Ascending aorta (tissue), 2 donors: ENCODE results near the gene KLHL36. TPM values are rescaled to one million over a fixed set of nuclear protein-coding genes. Genes with fewer than 3 reads are reported as not detected.

Experiments
- DNase-seq, 2 donors: peaks; one replicate each; pipeline ENCODE4 v3.0.0-alpha.2; 2019; ENCODE audit warnings: low spot score in 2 of 2
- H3K27ac ChIP-seq, 2 donors: fragments of 200-600 bp; sonication (generic); one replicate each; pipeline ENCODE4 v1.5.1; 2016 to 2017; ENCODE audit warnings: mild to moderate bottlenecking in 1 of 2
- H3K27me3 ChIP-seq: fragments of 200-600 bp; sonication (generic); one replicate; pipeline ENCODE4 v1.5.1; 2017
- H3K36me3 ChIP-seq, 2 donors: fragments of 200-600 bp; sonication (generic); one replicate each; pipeline ENCODE4 v1.5.1; 2016
- H3K4me1 ChIP-seq, 2 donors: fragments of 200-600 bp; sonication (generic); one replicate each; pipeline ENCODE4 v1.5.1; 2016 to 2017; ENCODE audit warnings: mild to moderate bottlenecking in 1 of 2
- H3K4me3 ChIP-seq, 2 donors: fragments of 200-600 bp; sonication (generic); one replicate each; pipeline ENCODE4 v1.5.1; 2016 to 2017; ENCODE audit warnings: mild to moderate bottlenecking in 1 of 2
- H3K9me3 ChIP-seq, 2 donors: fragments of 200-600 bp; sonication (generic); one replicate each; pipeline ENCODE4 v1.5.1; 2016
- intact Hi-C: fragments of 100-400 bp; cut with DNase I; formaldehyde crosslinking; loops from one replicate; pipeline ENCODE4 v1.15.1; 2023
- total RNA-seq: library from RNA; depleted of rRNA; stranded (reverse); fragments of >200 nt; gene quantifications from one replicate; pipeline ENCODE4 v1.1.0, GENCODE V29; 2016
- TF ChIP-seq, protein P1 (sequence below), 3 experiments: fragments of 200-600 bp in 2 of 3; fragments of 450-650 bp in 1 of 3; sonication (generic) in 2 of 3; IDR thresholded peaks; one replicate each; pipeline ENCODE4 v1.5.1; 2016 to 2019; ENCODE audit warnings: antibody characterized with exemption in 3 of 3, mild to moderate bottlenecking in 1 of 3, moderate library complexity in 1 of 3

KLHL36 gene
- total RNA-seq, 1 donor from 2014 or later, result 65.1 TPM

DNA sequence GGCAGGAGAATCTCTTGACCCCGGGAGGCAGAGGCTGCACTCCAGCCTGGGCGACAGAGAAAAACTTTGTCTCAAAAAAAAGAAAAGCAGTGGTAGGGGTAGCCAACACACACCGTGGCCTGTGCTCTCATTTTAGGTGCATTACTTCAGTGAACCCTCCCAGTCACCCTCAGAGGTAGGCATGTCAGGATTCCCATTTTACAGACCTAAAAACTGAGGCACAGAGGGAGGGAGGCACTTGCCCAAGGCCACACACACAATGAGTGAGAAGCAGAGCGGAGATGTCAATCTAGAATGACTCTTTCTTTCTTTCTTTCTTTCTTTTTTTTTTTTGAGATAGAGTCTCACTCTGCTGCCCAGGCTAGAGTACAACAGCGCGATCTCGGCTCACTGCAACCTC, 35.6 kb upstream of the KLHL36 start:
- TF ChIP-seq, protein P1, sequence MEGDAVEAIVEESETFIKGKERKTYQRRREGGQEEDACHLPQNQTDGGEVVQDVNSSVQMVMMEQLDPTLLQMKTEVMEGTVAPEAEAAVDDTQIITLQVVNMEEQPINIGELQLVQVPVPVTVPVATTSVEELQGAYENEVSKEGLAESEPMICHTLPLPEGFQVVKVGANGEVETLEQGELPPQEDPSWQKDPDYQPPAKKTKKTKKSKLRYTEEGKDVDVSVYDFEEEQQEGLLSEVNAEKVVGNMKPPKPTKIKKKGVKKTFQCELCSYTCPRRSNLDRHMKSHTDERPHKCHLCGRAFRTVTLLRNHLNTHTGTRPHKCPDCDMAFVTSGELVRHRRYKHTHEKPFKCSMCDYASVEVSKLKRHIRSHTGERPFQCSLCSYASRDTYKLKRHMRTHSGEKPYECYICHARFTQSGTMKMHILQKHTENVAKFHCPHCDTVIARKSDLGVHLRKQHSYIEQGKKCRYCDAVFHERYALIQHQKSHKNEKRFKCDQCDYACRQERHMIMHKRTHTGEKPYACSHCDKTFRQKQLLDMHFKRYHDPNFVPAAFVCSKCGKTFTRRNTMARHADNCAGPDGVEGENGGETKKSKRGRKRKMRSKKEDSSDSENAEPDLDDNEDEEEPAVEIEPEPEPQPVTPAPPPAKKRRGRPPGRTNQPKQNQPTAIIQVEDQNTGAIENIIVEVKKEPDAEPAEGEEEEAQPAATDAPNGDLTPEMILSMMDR (IDR thresholded peaks at IDR 0.05), result no peak
- Histone ChIP-seq H3K36me3 (no peaks in the 10 kb centered on the region), H3K4me3 (no peak overlapping the region), H3K9me3 (no peaks in the 10 kb centered on the region), H3K27me3 (no peaks in the 10 kb centered on the region), H3K4me1 (peaks cover 0 to 22% of the 10 kb centered on the region in 2 donors), H3K27ac (no peak overlapping the region)
- no peak for DNase-seq
- intact Hi-C loops, result no loop called here

DNA sequence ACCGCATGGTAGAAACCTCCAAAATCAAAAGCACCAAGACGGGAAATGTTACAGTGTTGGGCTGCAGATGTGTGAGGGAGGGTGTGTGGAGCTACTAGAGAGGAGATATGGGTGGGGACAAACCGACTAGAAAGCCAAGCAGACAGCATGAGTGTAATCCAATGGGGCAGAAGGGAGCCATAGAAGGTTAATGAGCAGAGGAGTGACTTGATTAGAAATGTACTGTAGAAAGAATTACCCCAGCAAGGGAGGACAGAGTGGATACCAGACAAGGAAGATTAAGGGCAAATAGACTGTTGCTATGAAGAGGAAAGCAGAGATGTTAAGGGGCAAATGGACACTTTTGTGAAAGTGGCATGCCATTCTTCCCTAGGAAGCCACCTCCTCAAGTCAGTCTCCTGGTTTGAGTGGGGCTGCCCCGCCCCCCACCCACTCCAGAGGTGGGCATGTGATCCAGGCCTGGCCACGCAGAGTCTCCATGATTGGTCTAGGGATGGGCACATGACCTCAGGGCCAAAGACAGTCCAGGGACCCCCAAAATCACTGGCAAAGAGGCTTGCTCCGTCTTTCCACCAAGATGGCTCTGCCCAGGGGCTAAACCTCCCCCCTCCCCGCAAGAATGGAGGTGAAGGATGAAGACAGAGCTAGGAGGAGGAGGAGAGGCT, 34.8 kb upstream of the KLHL36 start:
- peaks cover under 1 to 24% of the 10 kb centered on the region in 2 donors for H3K4me1 ChIP-seq
- no peaks in the 10 kb centered on the region for H3K9me3 ChIP-seq
- intact Hi-C loops, result no loop called here
- DNase-seq, result no peak
- H3K36me3 ChIP-seq, result no peaks in the 10 kb centered on the region
- TF ChIP-seq, protein P1 (IDR thresholded peaks at IDR 0.05), result no peak
- H3K27me3 ChIP-seq, result no peaks in the 10 kb centered on the region
- H3K27ac ChIP-seq, result no peak overlapping the region
- no peak overlapping the region for H3K4me3 ChIP-seq

DNA sequence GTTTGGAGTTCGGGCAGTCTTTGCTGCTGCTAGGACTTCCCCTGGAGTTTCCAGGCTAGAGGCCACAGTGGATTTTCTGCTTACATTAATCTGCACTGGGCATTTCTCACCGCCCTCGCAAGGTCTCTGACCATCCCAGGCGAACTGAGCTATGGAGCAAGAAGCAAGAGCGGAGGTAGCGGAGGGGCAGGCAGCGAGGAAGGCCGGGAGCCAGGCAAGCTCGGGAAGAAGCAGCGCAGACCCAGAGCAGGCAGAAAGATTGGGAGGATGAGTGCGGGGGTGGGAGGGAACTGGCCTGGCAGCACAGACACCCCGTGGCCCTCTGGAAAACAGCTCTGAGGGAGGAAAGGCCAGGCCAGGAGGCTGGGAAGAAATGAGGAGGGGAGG, 34.2 kb upstream of the KLHL36 start:
- intact Hi-C loops, result no loop called here

DNA sequence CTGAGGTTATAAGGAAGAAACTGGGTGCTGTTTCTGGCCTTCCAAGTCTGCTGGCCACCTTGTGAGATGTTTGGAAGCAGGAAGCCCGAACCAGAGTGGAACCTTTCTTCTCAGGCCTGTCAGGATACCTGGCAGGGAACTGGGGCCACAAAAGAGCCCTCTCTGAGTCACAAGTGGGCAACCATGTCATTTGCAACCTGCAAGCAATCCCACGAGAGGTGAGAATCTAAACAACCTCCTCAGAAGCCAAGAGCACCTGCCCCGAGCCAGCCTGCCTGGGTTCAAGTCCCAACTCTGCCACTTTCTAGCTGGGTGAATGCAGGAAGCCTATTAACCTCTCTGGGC, 33.7 kb upstream of the KLHL36 start:
- Histone ChIP-seq H3K27me3 (no peaks in the 10 kb centered on the region), H3K4me3 (no peak overlapping the region), H3K4me1 (peaks cover 3 to 33% of the 10 kb centered on the region in 2 donors), H3K36me3 (no peaks in the 10 kb centered on the region), H3K27ac (no peak overlapping the region), H3K9me3 (no peaks in the 10 kb centered on the region)
- no peak for DNase-seq
- TF ChIP-seq, protein P1 (IDR thresholded peaks at IDR 0.05), result no peak
- intact Hi-C loops, result no loop called here

More for the DNA sequence above, 34.2 kb upstream of the KLHL36 start:
- Histone ChIP-seq H3K27ac (no peak overlapping the region), H3K36me3 (no peaks in the 10 kb centered on the region), H3K4me1 (peaks cover 3 to 29% of the 10 kb centered on the region in 2 donors), H3K4me3 (no peak overlapping the region), H3K27me3 (no peaks in the 10 kb centered on the region), H3K9me3 (no peaks in the 10 kb centered on the region)
- DNase-seq, result no peak
- TF ChIP-seq, protein P1 (IDR thresholded peaks at IDR 0.05), result no peak

DNA sequence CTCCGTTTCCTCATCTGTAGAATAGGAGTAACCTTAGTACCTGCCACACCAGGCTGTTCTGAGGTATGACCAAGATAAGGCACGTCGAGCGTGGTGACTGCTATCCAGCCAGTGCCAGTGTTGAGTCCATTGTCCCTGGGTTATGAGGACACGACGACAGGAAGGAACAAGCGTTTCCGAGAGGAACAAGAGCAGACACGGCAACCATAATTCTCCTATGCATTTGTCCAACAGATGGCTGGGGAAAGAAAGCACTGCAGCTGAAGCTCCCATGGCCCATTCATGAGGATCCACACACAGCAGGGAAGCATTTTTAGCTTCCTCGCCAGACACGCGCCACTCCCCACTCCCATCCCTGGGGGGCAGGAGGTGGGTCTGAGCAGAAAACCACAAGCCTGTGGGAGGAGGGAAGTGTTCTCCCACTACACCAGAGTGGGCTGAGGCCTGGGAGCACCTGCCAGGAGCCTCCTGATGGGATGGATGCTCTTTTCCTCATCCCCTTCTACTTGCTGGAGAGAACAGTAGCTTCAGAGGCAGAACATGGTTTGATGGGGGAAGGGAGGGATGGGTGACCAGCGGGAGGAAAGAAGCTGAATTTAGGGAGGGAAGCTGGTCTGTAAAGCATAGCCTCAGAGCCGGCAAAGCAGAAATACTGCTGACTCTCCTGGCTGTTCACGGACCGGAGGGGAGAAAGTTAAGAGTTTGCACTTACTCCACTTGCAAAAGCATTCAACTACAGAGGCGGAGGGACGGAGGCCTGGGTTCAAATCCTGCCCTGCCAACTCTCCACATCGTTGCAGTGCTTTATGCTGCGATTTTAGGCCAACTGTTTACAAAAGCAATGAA, 33.1 kb upstream of the KLHL36 start:
- H3K4me3 ChIP-seq, result peak overlapping the region in 1 of 2 donors; percentile 12
- no peak for DNase-seq
- TF ChIP-seq, protein P1 (IDR thresholded peaks at IDR 0.05), result no peak
- no peak overlapping the region for H3K27ac ChIP-seq
- no peaks in the 10 kb centered on the region for H3K27me3 ChIP-seq
- peaks cover 3 to 33% of the 10 kb centered on the region in 2 donors for H3K4me1 ChIP-seq
- H3K36me3 ChIP-seq, result no peaks in the 10 kb centered on the region
- intact Hi-C loops, result no loop called here
- H3K9me3 ChIP-seq, result no peaks in the 10 kb centered on the region
